ENCODE data around the gene MED23.

Gene MED23

GRCh38 chr6:131641554-131641953 lies 13.5 kb upstream of the MED23 start:
- no peak for DNase-seq (ENCODE audit: low read depth)

GRCh38 chr6:131640576-131640975 lies 12.5 kb upstream of the MED23 start:
- DNase-seq (ENCODE audit: low read depth) = no peak

- no peak for DNase-seq (ENCODE audit: low read depth)
Observed at GRCh38 chr6:131640100-131640499, 12.1 kb upstream of the MED23 start.

- no peak for DNase-seq (ENCODE audit: low read depth)
Observed at GRCh38 chr6:131638013-131638412, 10.0 kb upstream of the MED23 start.

GRCh38 chr6:131636880-131637792 lies 9.1 kb upstream of the MED23 start, which contains the start of gene ENPP3:
ENPP3 (plus strand) TSS chr6:131637302; CDS start chr6:131637385, 83 bp downstream.
- no peak for DNase-seq (ENCODE audit: low read depth)

- no peak for DNase-seq (ENCODE audit: low read depth)
Observed at GRCh38 chr6:131635384-131636340, 7.6 kb upstream of the MED23 start.

GRCh38 chr6:131631625-131632289 lies 3.7 kb upstream of the MED23 start:
- no peak for DNase-seq (ENCODE audit: low read depth)

- no peak for DNase-seq (ENCODE audit: low read depth)
Observed at GRCh38 chr6:131629651-131630050, 1.6 kb upstream of the MED23 start.

GRCh38 chr6:131628726-131629125 lies 684 bp upstream of the MED23 start:
- DNase-seq (ENCODE audit: low read depth) = no peak

- no peak for DNase-seq (ENCODE audit: low read depth)
Observed at GRCh38 chr6:131615275-131615674, 12.8 kb downstream of the MED23 start.

- DNase-seq (ENCODE audit: low read depth) = no peak
Observed at GRCh38 chr6:131613296-131613925, 14.6 kb downstream of the MED23 start.

- no peak for DNase-seq (ENCODE audit: low read depth)
Observed at GRCh38 chr6:131602781-131603312, 25.2 kb downstream of the MED23 start.

GRCh38 chr6:131600716-131601115 lies 27.3 kb downstream of the MED23 start:
- DNase-seq (ENCODE audit: low read depth) = no peak

- DNase-seq (ENCODE audit: low read depth) = no peak
Observed at GRCh38 chr6:131597446-131597845, 30.6 kb downstream of the MED23 start.

GRCh38 chr6:131594074-131594473 lies 34.0 kb downstream of the MED23 start:
- no peak for DNase-seq (ENCODE audit: low read depth)

- DNase-seq (ENCODE audit: low read depth) = no peak
Observed at GRCh38 chr6:131592935-131593334, 35.1 kb downstream of the MED23 start.

- no peak for DNase-seq (ENCODE audit: low read depth)
Observed at GRCh38 chr6:131588643-131589042, 39.4 kb downstream of the MED23 start.

GRCh38 chr6:131587909-131588308 lies 40.1 kb downstream of the MED23 start:
- DNase-seq (ENCODE audit: low read depth) = no peak

- DNase-seq (ENCODE audit: low read depth) = no peak
Observed at GRCh38 chr6:131586543-131586942, 41.5 kb downstream of the MED23 start.

GRCh38 chr6:131581523-131581922 lies 46.5 kb downstream of the MED23 start:
- DNase-seq (ENCODE audit: low read depth) = no peak

- no peak for DNase-seq (ENCODE audit: low read depth)
Observed at GRCh38 chr6:131575834-131576478, 52.1 kb downstream of the MED23 start.

Measured in stimulated activated CD4-positive, alpha-beta T cell treated with anti-CD3 and anti-CD28 coated beads, Interleukin-2, amount 100 ng/mL, for 4 hours (primary cell).